MV-4-11 (cell line): ENCODE results near the gene APCDD1L.
"Not testable (repeated sequence)": the region's sequence is repeated elsewhere in the genome, so short reads cannot be mapped to it uniquely, and the experiment has no call there.

Experiments used
- DNase-seq: peaks from one replicate; lab custom pipeline; 2025; lab: John Stamatoyannopoulos, UW

APCDD1L gene

GRCh38 chr20:58440021-58440767 lies 75.0 kb downstream of the APCDD1L start:
- no peak for DNase-seq

- peak; percentile 2 for DNase-seq
Observed at GRCh38 chr20:58438970-58439808, 76.0 kb downstream of the APCDD1L start.

- DNase-seq = no peak
Observed at GRCh38 chr20:58436868-58437645, 78.1 kb downstream of the APCDD1L start.

GRCh38 chr20:58435237-58435636 lies 80.0 kb downstream of the APCDD1L start:
- no peak for DNase-seq

- no peak for DNase-seq
Observed at GRCh38 chr20:58434326-58434725, 80.9 kb downstream of the APCDD1L start.

- DNase-seq = peak; percentile 3
Observed at GRCh38 chr20:58433759-58434158, 81.4 kb downstream of the APCDD1L start.

- no peak for DNase-seq
Observed at GRCh38 chr20:58433029-58433647, 82.1 kb downstream of the APCDD1L start.

GRCh38 chr20:58432186-58432954 lies 82.8 kb downstream of the APCDD1L start:
- DNase-seq = peak; percentile 15

GRCh38 chr20:58431134-58431533 lies 84.1 kb downstream of the APCDD1L start:
- no peak for DNase-seq

- no peak for DNase-seq
Observed at GRCh38 chr20:58429303-58429702, 85.9 kb downstream of the APCDD1L start.

- no peak for DNase-seq
Observed at GRCh38 chr20:58428364-58428763, 86.8 kb downstream of the APCDD1L start.

- not testable (repeated sequence) for DNase-seq
Observed at GRCh38 chr20:58427571-58427970, 87.6 kb downstream of the APCDD1L start.

GRCh38 chr20:58424218-58424969 lies 90.8 kb downstream of the APCDD1L start:
- DNase-seq = no peak

GRCh38 chr20:58421497-58421850 lies 93.7 kb downstream of the APCDD1L start:
- DNase-seq = no peak

GRCh38 chr20:58420798-58421496 lies 94.3 kb downstream of the APCDD1L start:
- DNase-seq = peak; percentile 11

- DNase-seq = no peak
Observed at GRCh38 chr20:58418949-58419748, 96.0 kb downstream of the APCDD1L start.

- no peak for DNase-seq
Observed at GRCh38 chr20:58417438-58417837, 97.8 kb downstream of the APCDD1L start.

- no peak for DNase-seq
Observed at GRCh38 chr20:58416835-58417234, 98.4 kb downstream of the APCDD1L start.

- no peak for DNase-seq
Observed at GRCh38 chr20:58416057-58416456, 99.1 kb downstream of the APCDD1L start.
